GM13976 (cell line): Measurements from ENCODE around the gene POM121L2.

Source experiments
- DNase-seq: peaks from one replicate; pipeline ENCODE4 v3.0.0; 2012; ENCODE audit warnings: low spot score
- in situ Hi-C: fragments of 300-500 bp; cut with MboI; formaldehyde crosslinking; loops from one replicate; pipeline ENCODE4 v1.12.0; 2022; ENCODE audit warnings: low sequenced_read_pairs, mixed read lengths, inconsistent platforms; ENCODE audit not compliant: unreplicated experiment
- TF ChIP-seq, protein P1 (sequence below): IDR thresholded peaks from 2 replicates; pipeline ENCODE4 v1.5.1; 2012; ENCODE audit warnings: borderline replicate concordance, mild to moderate bottlenecking; ENCODE audit not compliant: insufficient read depth; ENCODE audit errors: extremely low read depth, missing control alignments, control extremely low read depth

The POM121L2 gene

DNA sequence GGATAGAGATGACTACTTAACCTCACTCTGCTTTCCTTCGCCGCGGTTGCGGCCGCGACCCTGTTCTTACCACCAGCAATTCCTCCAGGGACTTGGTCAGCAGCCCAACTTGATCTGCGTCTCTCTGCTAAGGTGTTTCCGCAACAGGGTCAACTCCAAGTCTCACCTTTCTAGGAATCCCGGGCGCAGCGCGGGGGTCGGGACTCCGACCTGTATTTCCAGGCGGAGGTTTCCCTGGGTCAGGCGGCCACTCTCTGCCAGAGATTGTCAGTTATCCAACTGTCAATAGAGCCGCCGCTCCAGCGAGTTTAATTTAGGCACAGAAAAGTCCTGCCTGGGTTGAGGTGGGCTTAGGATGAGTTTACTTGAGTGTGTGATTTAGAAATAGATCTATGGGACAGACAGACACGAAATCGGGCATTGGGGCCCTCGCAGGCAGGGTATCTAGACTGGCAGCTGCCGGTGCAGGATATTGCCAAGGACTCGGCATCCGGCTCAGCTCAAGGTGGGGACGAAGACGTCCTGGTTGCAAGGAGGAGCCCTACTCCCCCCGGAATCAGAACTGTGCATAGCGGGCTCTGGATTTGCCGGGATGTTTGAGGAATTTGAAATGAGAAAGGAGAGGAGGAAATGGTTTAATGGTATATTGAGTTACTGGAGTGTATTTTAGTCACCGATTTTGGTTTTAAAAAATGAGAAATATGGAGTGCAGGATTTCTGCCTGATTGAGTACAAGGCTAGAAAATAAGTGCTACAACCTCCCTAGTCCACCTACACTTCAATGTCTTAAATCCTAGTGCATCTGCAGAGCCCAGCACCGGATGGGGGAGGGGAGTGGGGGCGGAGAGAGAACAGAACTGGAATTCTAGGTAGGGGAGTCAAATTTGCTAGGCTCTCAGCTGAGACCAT is 23.7 kb downstream of the POM121L2 start:
- no peak for DNase-seq
- in situ Hi-C loops, result no loop called here

GRCh38 chr6:27287751-27288135 is 24.3 kb downstream of the POM121L2 start:
- no peak for DNase-seq
- TF ChIP-seq, protein P1, sequence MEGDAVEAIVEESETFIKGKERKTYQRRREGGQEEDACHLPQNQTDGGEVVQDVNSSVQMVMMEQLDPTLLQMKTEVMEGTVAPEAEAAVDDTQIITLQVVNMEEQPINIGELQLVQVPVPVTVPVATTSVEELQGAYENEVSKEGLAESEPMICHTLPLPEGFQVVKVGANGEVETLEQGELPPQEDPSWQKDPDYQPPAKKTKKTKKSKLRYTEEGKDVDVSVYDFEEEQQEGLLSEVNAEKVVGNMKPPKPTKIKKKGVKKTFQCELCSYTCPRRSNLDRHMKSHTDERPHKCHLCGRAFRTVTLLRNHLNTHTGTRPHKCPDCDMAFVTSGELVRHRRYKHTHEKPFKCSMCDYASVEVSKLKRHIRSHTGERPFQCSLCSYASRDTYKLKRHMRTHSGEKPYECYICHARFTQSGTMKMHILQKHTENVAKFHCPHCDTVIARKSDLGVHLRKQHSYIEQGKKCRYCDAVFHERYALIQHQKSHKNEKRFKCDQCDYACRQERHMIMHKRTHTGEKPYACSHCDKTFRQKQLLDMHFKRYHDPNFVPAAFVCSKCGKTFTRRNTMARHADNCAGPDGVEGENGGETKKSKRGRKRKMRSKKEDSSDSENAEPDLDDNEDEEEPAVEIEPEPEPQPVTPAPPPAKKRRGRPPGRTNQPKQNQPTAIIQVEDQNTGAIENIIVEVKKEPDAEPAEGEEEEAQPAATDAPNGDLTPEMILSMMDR, result no peak
- in situ Hi-C loops, result no loop called here

More for the DNA sequence above, 23.7 kb downstream of the POM121L2 start:
- TF ChIP-seq, protein P1, result no peak

DNA sequence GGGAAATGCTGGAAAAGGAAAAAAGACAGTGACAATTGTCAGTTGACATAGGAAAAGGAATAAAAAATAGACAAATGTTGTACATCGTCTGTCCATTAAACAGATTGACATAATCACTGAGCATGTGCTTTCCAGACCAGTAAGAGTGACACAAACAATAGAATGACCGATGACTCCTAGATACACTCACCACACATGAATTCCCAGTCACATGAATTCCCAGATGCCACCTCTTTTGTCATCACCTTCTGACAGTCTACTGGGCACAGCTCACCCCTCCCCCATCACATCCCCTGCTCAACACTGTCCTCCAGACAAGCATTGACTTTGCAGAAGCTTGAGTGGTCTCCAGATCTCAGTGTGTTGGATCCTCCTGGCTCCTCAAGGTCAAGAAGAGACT is 25.9 kb downstream of the POM121L2 start:
- in situ Hi-C loops, result no loop called here
- TF ChIP-seq, protein P1, result no peak
- DNase-seq, result no peak

DNA sequence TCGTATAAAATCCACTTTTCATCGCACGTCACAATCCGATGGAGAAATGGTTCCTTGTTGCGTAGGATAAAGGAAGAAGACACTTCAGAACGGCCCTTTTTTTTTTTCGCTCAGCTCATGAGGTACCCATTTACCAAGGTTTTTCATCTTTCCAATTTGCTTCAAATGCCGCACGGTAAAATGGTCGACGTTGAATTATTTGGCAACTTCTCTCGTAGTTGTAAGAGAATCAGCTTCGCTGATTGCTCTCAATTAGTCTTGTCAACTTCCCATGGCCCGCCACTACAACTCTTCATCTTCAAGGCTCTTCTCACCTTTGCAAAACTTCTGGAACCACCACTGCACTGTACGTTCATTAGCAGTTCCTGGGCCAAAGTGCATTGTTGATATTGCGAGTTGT is 28.8 kb downstream of the POM121L2 start:
- in situ Hi-C loops, result no loop called here

GRCh38 chr6:27281569-27281968 is 30.5 kb downstream of the POM121L2 start:
- TF ChIP-seq, protein P1, result no peak
- in situ Hi-C loops, result no loop called here
- DNase-seq, result no peak

More for the DNA sequence above, 28.8 kb downstream of the POM121L2 start:
- TF ChIP-seq, protein P1, result no peak
- DNase-seq, result no peak

GRCh38 chr6:27281105-27281539 is 31.0 kb downstream of the POM121L2 start:
- TF ChIP-seq, protein P1, result no peak
- no peak for DNase-seq
- in situ Hi-C loops, result no loop called here
